Mesendoderm (in vitro differentiated cells): ENCODE measurements around the gene TNFRSF6B.
"Not testable (repeated sequence)": the region's sequence is repeated elsewhere in the genome, so short reads cannot be mapped to it uniquely, and the experiment has no call there.

ENCODE experiments used
- DNase-seq: peaks from one replicate; pipeline ENCODE4 v3.0.0; 2013
- H2AK5ac ChIP-seq: 2 replicates; pipeline ENCODE4 v1.6.1; 2013; ENCODE audit warnings: low read length, inconsistent platforms
- H2BK120ac ChIP-seq: 2 replicates; pipeline ENCODE4 v1.6.1; 2013; ENCODE audit warnings: low read depth, mild to moderate bottlenecking, low read length, moderate library complexity, mixed read lengths
- H2BK15ac ChIP-seq: replicated peaks from 2 replicates; pipeline ENCODE4 v1.6.1; 2013; ENCODE audit warnings: low read depth, mild to moderate bottlenecking, moderate library complexity
- H2BK5ac ChIP-seq: 2 replicates; pipeline ENCODE4 v1.6.1; 2013; ENCODE audit warnings: low read length, inconsistent platforms
- H3K18ac ChIP-seq: 2 replicates; pipeline ENCODE4 v1.6.1; 2013; ENCODE audit warnings: mild to moderate bottlenecking, low read length, mixed read lengths
- H3K23ac ChIP-seq: one replicate; pipeline ENCODE4 v1.6.1; 2013; ENCODE audit warnings: low read length
- H3K27ac ChIP-seq: 2 replicates; pipeline ENCODE4 v1.5.1; 2013; ENCODE audit warnings: low read depth, mild to moderate bottlenecking, inconsistent platforms, low read length, moderate library complexity
- H3K27me3 ChIP-seq: 2 replicates; pipeline ENCODE4 v1.6.1; 2013; ENCODE audit warnings: low read length, control low read depth, mild to moderate bottlenecking, inconsistent platforms; ENCODE audit not compliant: insufficient read depth, poor library complexity
- H3K36me3 ChIP-seq: 2 replicates; pipeline ENCODE4 v1.6.1; 2013; ENCODE audit warnings: low read length, inconsistent platforms; ENCODE audit not compliant: control insufficient read depth, insufficient read depth
- H3K4ac ChIP-seq: one replicate; pipeline ENCODE4 v1.6.1; 2013; ENCODE audit warnings: low read depth, mild to moderate bottlenecking, low read length, moderate library complexity
- H3K4me1 ChIP-seq: 2 replicates; pipeline ENCODE4 v1.6.1; 2013; ENCODE audit warnings: low read depth, low read length, inconsistent platforms; ENCODE audit not compliant: control insufficient read depth
- H3K4me2 ChIP-seq: 2 replicates; pipeline ENCODE4 v1.6.1; 2013; ENCODE audit warnings: low read length
- H3K4me3 ChIP-seq: 2 replicates; pipeline ENCODE4 v1.5.1; 2013; ENCODE audit warnings: mild to moderate bottlenecking, low read length
- H3K56ac ChIP-seq: one replicate; pipeline ENCODE4 v1.6.1; 2013; ENCODE audit warnings: low read length
- H3K79me1 ChIP-seq: 2 replicates; pipeline ENCODE4 v1.6.1; 2013; ENCODE audit warnings: low read length, inconsistent platforms
- H3K79me2 ChIP-seq: 2 replicates; pipeline ENCODE4 v1.6.1; 2013; ENCODE audit warnings: mild to moderate bottlenecking, low read length; ENCODE audit not compliant: control insufficient read depth, insufficient read depth
- H3K9ac ChIP-seq: 2 replicates; pipeline ENCODE4 v1.6.1; 2013; ENCODE audit warnings: low read length, inconsistent platforms
- H4K5ac ChIP-seq: one replicate; pipeline ENCODE4 v1.6.1; 2013; ENCODE audit warnings: low read length
- H4K8ac ChIP-seq: one replicate; pipeline ENCODE4 v1.6.1; 2013; ENCODE audit warnings: low read depth, mild to moderate bottlenecking, control low read depth, low read length, moderate library complexity
- WGBS: extraction: QIAGEN DNeasy Blood & Tissue Kit; methylation state at CpG from one replicate; pipeline ENCODE4 v1.1.7; 2013; ENCODE audit warnings: low lambda C conversion rate, missing lambda C conversion rate; ENCODE audit not compliant: insufficient coverage; ENCODE audit errors: extremely low coverage; 5-methylcytosine and 5-hydroxymethylcytosine counted together

TNFRSF6B gene

DNA sequence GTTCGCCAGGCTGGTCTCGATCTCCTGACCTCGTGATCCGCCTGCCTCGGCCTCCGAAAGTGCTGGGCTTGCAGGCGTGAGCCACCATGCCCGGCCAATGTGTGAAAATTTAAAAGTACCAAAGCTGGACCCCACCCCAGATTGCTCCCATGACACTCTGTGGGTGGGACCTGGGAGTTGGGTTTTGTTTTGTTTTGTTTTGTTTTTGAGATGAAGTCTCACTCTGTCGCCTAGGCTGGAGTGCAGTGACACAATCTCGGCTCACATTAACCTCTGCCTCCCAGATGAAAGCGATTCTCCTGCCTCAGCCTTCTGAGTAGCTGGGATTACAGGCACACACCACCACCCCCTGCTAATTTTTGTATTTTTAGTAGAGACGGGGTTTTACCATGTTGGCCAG lies 24.8 kb upstream of the TNFRSF6B start:
- H3K79me2 ChIP-seq, H4K5ac ChIP-seq, H3K27ac ChIP-seq, H3K4ac ChIP-seq, H3K4me3 ChIP-seq, H3K36me3 ChIP-seq, H3K56ac ChIP-seq, H2BK5ac ChIP-seq, H3K9ac ChIP-seq, H2BK120ac ChIP-seq, H3K23ac ChIP-seq, H2BK15ac ChIP-seq, H3K4me2 ChIP-seq, H3K27me3 ChIP-seq, H2AK5ac ChIP-seq, H3K79me1 ChIP-seq, H3K18ac ChIP-seq, H4K8ac ChIP-seq, H3K4me1 ChIP-seq, DNase-seq: not testable (repeated sequence)
- no CpG with 5 or more reads among the region's 12 CpGs for WGBS

DNA sequence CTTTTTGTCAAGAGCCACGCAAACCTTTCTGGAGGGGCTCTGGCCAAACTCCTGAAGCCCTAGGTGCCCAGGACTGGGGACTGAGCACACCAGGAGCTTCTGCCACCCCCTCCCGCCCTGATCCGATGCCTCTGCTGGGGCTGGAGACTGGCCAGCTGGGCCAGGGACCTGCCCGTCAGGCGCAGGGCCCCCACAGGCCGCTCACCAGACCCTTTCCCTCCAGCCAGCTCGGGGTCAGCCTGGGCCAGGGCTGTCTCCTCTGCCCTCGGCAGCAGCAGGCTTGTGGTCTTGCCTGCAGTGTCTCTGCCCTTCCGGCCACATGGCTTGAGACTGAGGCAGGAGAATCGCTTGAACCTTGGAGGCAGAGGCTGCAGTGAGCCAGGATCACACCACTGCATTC lies 23.8 kb upstream of the TNFRSF6B start:
- Histone ChIP-seq H3K79me2 (no peaks in the 10 kb centered on the region), H3K4ac (no peak overlapping the region), H3K27me3 (no peaks in the 10 kb centered on the region), H3K27ac (no peak overlapping the region), H3K4me3 (no peak overlapping the region), H2BK120ac (no peak overlapping the region), H3K23ac (no peak overlapping the region), H2AK5ac (no peak overlapping the region), H3K56ac (no peak overlapping the region), H4K5ac (no peak overlapping the region), H3K9ac (no peak overlapping the region), H2BK15ac (no peak overlapping the region), H3K79me1 (no peaks in the 10 kb centered on the region), H3K4me2 (no peak overlapping the region), H3K4me1 (no peaks in the 10 kb centered on the region), H2BK5ac (no peak overlapping the region), H3K18ac (no peak overlapping the region), H3K36me3 (peaks cover 2% of the 10 kb centered on the region), H4K8ac (no peak overlapping the region)
- DNase-seq, result no peak
- no CpG with 5 or more reads among the region's 10 CpGs for WGBS

DNA sequence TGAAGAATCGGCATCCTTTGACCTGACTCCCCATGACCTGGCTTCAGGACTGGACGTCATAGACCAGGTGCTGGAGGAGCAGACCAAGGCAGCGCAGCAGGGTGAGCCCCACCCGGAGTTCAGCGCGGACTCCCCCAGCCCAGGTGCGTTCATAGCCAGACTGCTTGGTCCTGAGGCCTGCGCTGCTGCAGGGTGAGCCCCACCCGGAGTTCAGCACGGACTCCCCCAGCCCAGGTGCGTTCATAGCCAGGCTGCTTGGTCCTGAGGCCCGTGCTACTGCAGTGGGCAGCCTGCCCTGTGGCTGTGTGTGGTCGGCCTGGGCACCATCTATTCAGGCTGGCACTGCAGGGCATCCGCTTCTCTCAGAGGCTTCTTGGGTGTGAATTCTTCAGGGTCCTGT lies 22.5 kb upstream of the TNFRSF6B start:
- Histone ChIP-seq H3K27ac (no peak overlapping the region), H3K9ac (no peak overlapping the region), H2BK120ac (no peak overlapping the region), H3K27me3 (no peaks in the 10 kb centered on the region), H4K5ac (no peak overlapping the region), H3K79me2 (no peaks in the 10 kb centered on the region), H3K18ac (no peak overlapping the region), H3K23ac (no peak overlapping the region), H2BK15ac (no peak overlapping the region), H3K4me1 (no peaks in the 10 kb centered on the region), H4K8ac (no peak overlapping the region), H3K56ac (no peak overlapping the region), H3K79me1 (no peaks in the 10 kb centered on the region), H3K4me3 (no peak overlapping the region), H3K4me2 (no peak overlapping the region), H2BK5ac (no peak overlapping the region), H3K36me3 (peaks cover 3% of the 10 kb centered on the region), H3K4ac (no peak overlapping the region), H2AK5ac (no peak overlapping the region)
- DNase-seq, result no peak
- WGBS, result no CpG with 5 or more reads among the region's 14 CpGs

DNA sequence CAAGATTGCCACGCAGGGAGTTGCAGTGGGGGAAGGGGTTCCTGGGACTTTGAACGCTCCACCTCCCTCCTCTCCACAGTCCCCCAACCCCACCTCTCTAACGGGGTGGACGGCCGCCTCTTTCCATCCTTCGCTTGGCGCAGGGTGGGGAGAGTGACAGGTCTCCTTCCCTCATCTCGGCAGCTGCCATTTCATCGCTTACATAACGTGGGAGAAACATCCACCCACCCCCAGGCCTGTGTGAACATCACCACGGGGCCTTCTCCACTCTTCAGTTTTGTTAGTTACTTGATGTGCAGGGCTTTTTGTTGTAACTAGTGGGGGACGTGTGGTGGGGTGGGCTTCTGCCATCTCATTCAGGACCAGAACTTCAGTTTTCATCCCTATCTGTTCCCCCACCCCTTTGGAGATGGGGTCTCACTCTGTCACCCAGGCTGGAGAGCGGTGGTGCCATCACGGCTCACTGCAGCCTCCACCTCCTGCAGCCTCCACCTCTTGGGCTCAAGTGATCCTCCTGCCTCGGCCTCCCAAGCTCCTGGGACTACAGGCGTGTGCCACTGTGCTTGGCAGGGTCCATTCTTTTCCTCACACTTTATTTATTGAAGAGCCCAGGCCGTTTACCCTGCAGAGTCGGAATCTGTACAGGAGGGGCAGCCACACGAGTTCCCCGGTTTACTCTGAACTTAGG lies 20.6 kb upstream of the TNFRSF6B start:
- Histone ChIP-seq H3K4me1 (no peaks in the 10 kb centered on the region), H3K4ac (no peak overlapping the region), H3K56ac (no peak overlapping the region), H4K5ac (no peak overlapping the region), H3K4me2 (no peak overlapping the region), H3K36me3 (peaks cover 3% of the 10 kb centered on the region), H2BK120ac (no peak overlapping the region), H2BK15ac (no peak overlapping the region), H3K9ac (no peak overlapping the region), H3K27me3 (no peaks in the 10 kb centered on the region), H2BK5ac (no peak overlapping the region), H3K79me2 (no peaks in the 10 kb centered on the region), H2AK5ac (no peak overlapping the region), H3K27ac (no peak overlapping the region), H3K18ac (no peak overlapping the region), H4K8ac (no peak overlapping the region), H3K4me3 (no peak overlapping the region), H3K23ac (no peak overlapping the region), H3K79me1 (no peaks in the 10 kb centered on the region)
- WGBS, result no CpG with 5 or more reads among the region's 20 CpGs
- no peak for DNase-seq

DNA sequence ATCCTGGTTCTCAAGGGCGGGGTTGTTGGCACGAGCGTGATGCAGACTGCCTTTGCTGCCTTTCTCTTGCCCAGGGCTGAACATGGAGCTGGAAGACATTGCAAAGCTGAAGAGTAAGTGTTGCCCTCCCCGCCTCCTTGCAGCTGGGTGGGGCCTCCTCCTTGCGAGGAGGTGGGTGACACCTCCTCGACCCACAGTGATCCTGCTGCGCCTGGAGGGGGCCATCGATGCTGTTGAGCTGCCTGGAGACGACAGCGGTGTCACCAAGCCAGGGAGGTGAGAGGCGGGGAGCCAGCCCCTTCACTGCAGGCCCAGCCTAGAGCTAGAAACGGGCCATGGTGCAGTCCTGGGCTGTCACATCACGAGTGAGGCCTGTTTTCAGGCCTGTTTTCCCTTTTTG lies 18.4 kb upstream of the TNFRSF6B start:
- H3K4ac ChIP-seq, result no peak overlapping the region
- H4K5ac ChIP-seq, result no peak overlapping the region
- H3K4me2 ChIP-seq, result no peak overlapping the region
- no peak overlapping the region for H3K18ac ChIP-seq
- no peak overlapping the region for H2BK15ac ChIP-seq
- H3K4me3 ChIP-seq, result no peak overlapping the region
- H3K27me3 ChIP-seq, result no peaks in the 10 kb centered on the region
- no peaks in the 10 kb centered on the region for H3K4me1 ChIP-seq
- H2BK120ac ChIP-seq, result no peak overlapping the region
- no peak overlapping the region for H3K9ac ChIP-seq
- no peak overlapping the region for H2AK5ac ChIP-seq
- H3K79me2 ChIP-seq, result no peaks in the 10 kb centered on the region
- DNase-seq, result no peak
- no CpG with 5 or more reads among the region's 13 CpGs for WGBS
- H3K56ac ChIP-seq, result no peak overlapping the region
- H4K8ac ChIP-seq, result no peak overlapping the region
- no peak overlapping the region for H3K27ac ChIP-seq
- peaks cover 1% of the 10 kb centered on the region for H3K36me3 ChIP-seq
- H3K79me1 ChIP-seq, result no peaks in the 10 kb centered on the region
- no peak overlapping the region for H3K23ac ChIP-seq
- no peak overlapping the region for H2BK5ac ChIP-seq
